ENCODE results near the gene EVI5.
A peak's percentile ranks its signal among the peaks of the same experiment; 100 is the strongest.
"Not testable (repeated sequence)": the region's sequence is repeated elsewhere in the genome, so short reads cannot be mapped to it uniquely, and the experiment has no call there.

Gene EVI5

GRCh38 chr1:92538048-92538412 lies 246.9 kb downstream of the EVI5 start:
- H3K27ac ChIP-seq, result peak overlapping the region; percentile 53
- no peak for TF ChIP-seq CTCF (conservative IDR thresholded peaks at IDR 0.05)

- no peak for TF ChIP-seq CTCF (conservative IDR thresholded peaks at IDR 0.05)
- peak overlapping the region; percentile 53 for H3K27ac ChIP-seq
Observed at GRCh38 chr1:92536980-92537884, 247.7 kb downstream of the EVI5 start.

GRCh38 chr1:92536211-92536979 lies 248.5 kb downstream of the EVI5 start:
- no peak for TF ChIP-seq CTCF (conservative IDR thresholded peaks at IDR 0.05)
- H3K27ac ChIP-seq, result peak overlapping the region; percentile 53; the same call in 1 of the 2 replicates

- H3K27ac ChIP-seq, result not testable (repeated sequence)
Observed at GRCh38 chr1:92532371-92532770, 252.5 kb downstream of the EVI5 start.

- H3K27ac ChIP-seq, result not testable (repeated sequence)
Observed at GRCh38 chr1:92531939-92532338, 253.0 kb downstream of the EVI5 start.

- no peak for TF ChIP-seq CTCF (conservative IDR thresholded peaks at IDR 0.05)
- no peak overlapping the region for H3K27ac ChIP-seq
Observed at GRCh38 chr1:92527670-92528069, 257.2 kb downstream of the EVI5 start.

- not testable (repeated sequence) for H3K27ac ChIP-seq
Observed at GRCh38 chr1:92524944-92525590, 259.8 kb downstream of the EVI5 start.

GRCh38 chr1:92519043-92519442 lies 265.9 kb downstream of the EVI5 start:
- no peak for TF ChIP-seq CTCF (conservative IDR thresholded peaks at IDR 0.05)
- no peak overlapping the region for H3K27ac ChIP-seq

GRCh38 chr1:92516574-92516973 lies 268.3 kb downstream of the EVI5 start:
- no peak for TF ChIP-seq CTCF (conservative IDR thresholded peaks at IDR 0.05)
- H3K27ac ChIP-seq, result no peak overlapping the region
